Measurements from ENCODE around the gene PHRF1. TPM values are rescaled to one million over a fixed set of nuclear protein-coding genes. Genes with fewer than 3 reads are reported as not detected.

The PHRF1 gene
- 75.3 and 82.0 TPM in 2 replicates for total RNA-seq (2014; rRNA removed; shearing (Covaris generic))

GRCh38 chr11:575996-576768 lies at the start of gene PHRF1:
Gene PHRF1 (plus strand): TSS chr11:576470. CDS start chr11:581513, 5,043 bp downstream.
- peak; percentile 95 for DNase-seq (ENCODE audit: low spot score)

GRCh38 chr11:528166-528814 lies 48.0 kb upstream of the PHRF1 start:
- DNase-seq (ENCODE audit: low spot score): no peak

- DNase-seq (ENCODE audit: low spot score): no peak
Measured at GRCh38 chr11:528815-529727, 47.2 kb upstream of the PHRF1 start.

GRCh38 chr11:529728-530411 lies 46.4 kb upstream of the PHRF1 start:
- DNase-seq (ENCODE audit: low spot score): no peak

GRCh38 chr11:530960-531831 lies 45.1 kb upstream of the PHRF1 start:
- DNase-seq (ENCODE audit: low spot score): no peak

- DNase-seq (ENCODE audit: low spot score): no peak
Measured at GRCh38 chr11:531919-532526, 44.2 kb upstream of the PHRF1 start.

- DNase-seq (ENCODE audit: low spot score): peak; percentile 64
Measured at GRCh38 chr11:532527-532985, 43.7 kb upstream of the PHRF1 start.

GRCh38 chr11:532986-533585 lies 43.2 kb upstream of the PHRF1 start:
- DNase-seq (ENCODE audit: low spot score): no peak

- no peak for DNase-seq (ENCODE audit: low spot score)
Measured at GRCh38 chr11:533586-534395, 42.5 kb upstream of the PHRF1 start.

GRCh38 chr11:534396-535209 lies 41.7 kb upstream of the PHRF1 start:
- DNase-seq (ENCODE audit: low spot score): peak; percentile 80

GRCh38 chr11:535210-535518 lies 41.1 kb upstream of the PHRF1 start:
- no peak for DNase-seq (ENCODE audit: low spot score)

GRCh38 chr11:535519-536454 lies 40.5 kb upstream of the PHRF1 start, which contains the start of gene HRAS:
Gene HRAS (minus strand): TSS chr11:535576.
- DNase-seq (ENCODE audit: low spot score): peak; percentile 99

GRCh38 chr11:536841-537621 lies 39.2 kb upstream of the PHRF1 start, which contains the start of gene LRRC56:
Gene LRRC56 (plus strand): TSS chr11:537527. CDS start chr11:540685, 3,158 bp downstream.
- peak; percentile 96 for DNase-seq (ENCODE audit: low spot score)

GRCh38 chr11:537622-538430 lies 38.4 kb upstream of the PHRF1 start:
- no peak for DNase-seq (ENCODE audit: low spot score)
